GM18858 (cell line): Measurements from ENCODE around the gene TCTN1.

Experiments
- ATAC-seq: cut with Tn5 transposase; IDR thresholded peaks from one replicate; pipeline ENCODE4 v1.9.1; 2021; ENCODE audit not compliant: unreplicated experiment

TCTN1 gene

DNA sequence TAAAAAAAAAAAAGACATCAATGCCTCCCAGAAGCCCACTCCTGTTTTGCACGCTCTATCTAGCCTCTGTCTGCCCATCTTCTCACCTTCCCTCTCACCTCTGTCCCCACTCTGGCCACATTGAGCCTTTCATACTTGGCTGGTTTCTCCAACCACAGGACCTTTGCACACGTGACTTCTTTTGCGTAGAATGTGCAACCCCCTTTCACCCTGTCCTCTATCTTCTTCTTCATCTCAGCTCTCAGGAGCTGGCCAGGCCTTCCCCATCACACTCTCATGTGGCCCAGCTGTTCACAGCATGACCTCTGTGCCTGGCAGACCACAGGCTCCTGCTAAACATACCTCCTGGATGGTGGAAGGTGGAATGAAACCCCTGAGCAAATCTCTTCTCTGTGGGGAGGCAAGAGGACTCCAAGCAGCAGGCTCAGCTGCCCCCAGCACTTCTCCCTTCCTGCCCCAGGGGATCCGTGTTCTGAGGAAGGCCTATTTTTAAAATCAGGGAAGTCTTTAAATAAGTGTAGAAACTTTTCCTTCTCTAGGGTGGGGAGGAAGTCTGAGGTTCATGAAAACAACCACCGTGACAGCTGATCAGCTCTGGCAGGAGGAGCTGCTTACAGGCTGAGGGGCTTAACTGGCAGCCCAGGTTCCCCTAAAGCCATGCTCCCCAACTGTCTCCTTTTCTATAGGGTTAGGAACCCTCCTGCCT lies 63.4 kb downstream of the TCTN1 start:
- ATAC-seq: peak; percentile 51

DNA sequence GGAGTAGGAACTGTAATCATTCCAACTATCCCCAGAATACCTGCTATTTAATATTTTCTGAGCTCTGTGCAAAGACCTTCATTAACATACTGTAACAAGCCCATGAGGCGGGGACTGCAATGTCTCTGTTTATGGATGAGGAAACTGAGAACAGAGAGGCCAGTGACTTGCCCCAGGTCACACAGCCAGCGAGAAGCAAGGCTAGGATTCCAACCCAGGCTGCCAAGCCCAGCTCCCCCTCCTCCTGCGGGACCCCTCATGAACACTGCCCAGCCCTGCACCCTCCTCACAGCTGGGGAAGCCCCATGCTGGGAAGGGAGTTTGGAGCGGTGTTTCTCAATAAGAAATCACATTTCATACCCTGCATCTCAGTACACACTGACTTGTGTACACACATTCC lies 64.1 kb downstream of the TCTN1 start:
- ATAC-seq: no peak

- no peak for ATAC-seq
These were observed 65.3 kb downstream of the TCTN1 start for GRCh38 chr12:110679201-110679600.

- no peak for ATAC-seq
These were observed 66.1 kb downstream of the TCTN1 start for GRCh38 chr12:110680032-110680431.

DNA sequence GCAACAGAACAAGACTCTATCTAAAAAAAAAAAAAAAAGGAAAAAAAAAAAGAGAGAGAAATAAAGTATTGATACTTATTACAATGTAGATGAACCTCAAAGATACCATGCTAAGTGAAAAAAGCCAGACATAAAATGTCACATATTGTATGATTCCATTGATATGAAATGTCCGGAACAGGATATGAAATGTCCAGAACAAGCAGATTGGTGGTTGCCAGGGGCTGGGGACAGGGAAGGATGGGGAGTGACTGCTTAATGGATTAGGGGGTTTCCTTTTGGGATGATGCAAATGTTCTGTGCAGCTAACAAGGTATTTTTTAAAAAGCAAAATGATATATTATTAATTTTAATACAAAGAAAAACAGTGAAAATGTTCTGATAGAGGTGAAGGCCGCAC lies 70.0 kb downstream of the TCTN1 start:
- no peak for ATAC-seq

DNA sequence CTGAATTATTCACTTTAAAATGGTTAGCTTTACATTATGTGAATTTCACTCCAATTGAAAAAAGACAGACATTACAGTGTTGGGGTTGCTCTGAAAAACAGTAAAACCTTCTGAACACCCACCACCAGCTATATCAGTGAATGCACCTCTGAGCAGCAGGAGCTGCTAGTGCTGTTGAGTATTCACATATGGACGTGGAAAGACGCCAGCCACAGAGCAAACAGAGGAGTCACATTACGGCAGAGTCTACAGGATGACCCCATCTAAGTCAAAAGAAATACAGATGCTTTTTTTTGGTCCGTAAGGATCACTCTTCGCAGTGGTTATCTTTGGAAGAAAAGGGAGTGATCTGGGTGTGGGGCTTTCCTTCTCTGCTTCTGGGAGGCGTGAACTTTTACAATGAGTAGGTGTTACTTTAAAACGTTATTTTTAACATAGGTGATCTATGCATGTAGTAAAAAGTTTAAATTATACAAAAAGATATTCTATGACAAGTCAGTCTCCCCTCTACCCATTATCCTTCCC lies 70.4 kb downstream of the TCTN1 start:
- no peak for ATAC-seq

GRCh38 chr12:110686294-110686903 lies 72.5 kb downstream of the TCTN1 start:
- ATAC-seq: no peak

- ATAC-seq: no peak
These were observed 73.7 kb downstream of the TCTN1 start for GRCh38 chr12:110687396-110688169.

DNA sequence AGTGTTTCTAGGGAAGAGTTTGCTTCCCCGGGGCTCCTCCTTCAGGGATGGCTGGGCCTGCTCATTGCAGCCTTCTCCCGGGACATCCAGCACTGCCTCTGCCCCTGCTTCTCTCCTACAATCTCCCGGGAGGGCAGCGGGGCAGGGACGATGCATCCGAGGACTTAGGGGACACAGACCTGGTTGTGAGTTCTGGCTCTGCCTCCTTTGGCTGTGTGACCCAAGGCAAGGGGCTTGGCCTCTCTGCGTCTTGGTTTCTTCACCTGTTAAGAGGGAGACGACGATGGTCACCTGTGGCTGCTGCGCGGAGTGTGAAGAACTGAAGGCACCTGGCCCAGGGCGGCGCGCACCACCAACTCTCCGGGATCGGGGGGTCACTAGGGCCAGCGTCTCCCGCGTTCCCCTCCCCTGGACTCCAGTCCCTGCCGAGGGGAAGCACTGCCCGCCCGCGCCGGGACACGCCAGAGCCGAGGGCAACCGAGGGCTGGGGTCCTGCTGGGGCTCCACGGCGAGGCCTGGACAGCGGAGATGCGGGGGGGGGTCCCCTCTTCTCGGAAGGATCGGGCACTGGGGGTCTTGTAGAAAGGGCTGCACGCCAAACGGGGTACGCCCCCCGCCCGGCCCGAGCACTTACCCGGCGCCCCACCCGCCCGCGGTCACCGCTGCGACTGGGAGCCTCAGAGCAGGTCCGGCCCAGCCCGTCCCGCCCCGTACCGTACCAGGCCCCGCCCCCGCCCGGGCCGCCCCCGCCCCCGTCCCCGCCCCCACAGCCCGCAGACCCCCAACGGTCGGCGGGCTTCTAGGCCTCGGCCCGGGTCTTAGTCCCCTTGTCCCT lies 74.7 kb downstream of the TCTN1 start, which contains the start of gene HVCN1:
Gene HVCN1, minus strand, starts transcription at position 670 of the 835 bp plus-strand sequence. CDS start 5,870 bp downstream, outside the sequence.
- no peak for ATAC-seq

GRCh38 chr12:110689281-110690126 lies 75.6 kb downstream of the TCTN1 start:
- peak; percentile 33 for ATAC-seq

DNA sequence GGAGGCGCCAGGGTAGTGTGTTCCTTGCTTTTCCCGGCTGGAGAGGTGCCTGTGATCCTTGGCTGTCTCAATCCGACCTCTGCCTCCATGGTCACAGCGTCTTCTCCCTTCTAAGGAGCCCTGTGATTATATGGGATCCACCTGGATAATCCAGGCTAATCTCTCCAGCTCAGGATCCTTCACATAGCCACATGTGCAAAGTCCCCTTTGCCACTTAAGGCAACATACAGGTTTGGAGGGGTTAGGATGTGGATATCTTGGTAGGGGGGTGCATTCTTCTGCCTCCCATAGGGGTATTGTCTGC lies 76.2 kb downstream of the TCTN1 start:
- ATAC-seq: no peak

- ATAC-seq: no peak
These were observed 79.8 kb downstream of the TCTN1 start for GRCh38 chr12:110693731-110694130.

GRCh38 chr12:110694330-110694901 lies 80.5 kb downstream of the TCTN1 start:
- ATAC-seq: no peak

DNA sequence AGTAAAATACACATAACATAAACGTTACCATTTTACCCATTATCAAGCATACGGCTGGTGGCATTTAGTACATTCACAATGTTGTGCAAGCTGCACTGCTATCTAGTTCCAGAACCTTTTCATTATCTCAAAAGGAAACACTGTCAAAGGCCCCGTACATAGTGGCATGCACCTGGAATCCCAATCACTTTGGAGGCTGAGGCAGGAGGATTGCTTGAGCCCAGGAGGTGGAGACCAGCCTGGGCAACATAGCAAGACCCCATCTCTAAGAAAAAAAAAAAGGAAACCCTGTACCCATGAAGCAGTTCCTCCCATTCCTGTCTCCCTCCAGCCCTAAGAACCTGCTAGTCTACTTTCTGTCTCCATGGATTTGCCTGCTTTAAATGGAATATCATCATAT lies 82.4 kb downstream of the TCTN1 start:
- ATAC-seq: no peak

DNA sequence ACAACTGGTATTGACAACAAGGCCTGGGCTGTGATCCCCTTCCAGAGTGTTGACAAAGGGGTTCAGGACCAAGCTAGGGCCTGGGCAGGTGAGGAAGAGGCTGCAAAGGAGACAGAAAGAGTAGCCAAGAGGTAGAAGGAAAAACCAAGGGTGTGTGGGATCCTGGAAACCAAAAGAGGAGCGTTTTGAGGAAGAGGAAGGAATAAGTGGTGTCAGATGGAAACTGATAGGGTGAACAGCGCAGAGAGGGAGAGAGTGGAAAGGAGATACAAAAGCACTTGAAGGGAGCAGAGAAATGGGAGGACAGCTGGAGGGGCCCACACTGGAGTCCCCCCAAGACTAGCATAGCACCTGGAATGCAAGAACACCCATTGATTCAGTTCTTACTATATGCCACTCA lies 83.3 kb downstream of the TCTN1 start:
- no peak for ATAC-seq

DNA sequence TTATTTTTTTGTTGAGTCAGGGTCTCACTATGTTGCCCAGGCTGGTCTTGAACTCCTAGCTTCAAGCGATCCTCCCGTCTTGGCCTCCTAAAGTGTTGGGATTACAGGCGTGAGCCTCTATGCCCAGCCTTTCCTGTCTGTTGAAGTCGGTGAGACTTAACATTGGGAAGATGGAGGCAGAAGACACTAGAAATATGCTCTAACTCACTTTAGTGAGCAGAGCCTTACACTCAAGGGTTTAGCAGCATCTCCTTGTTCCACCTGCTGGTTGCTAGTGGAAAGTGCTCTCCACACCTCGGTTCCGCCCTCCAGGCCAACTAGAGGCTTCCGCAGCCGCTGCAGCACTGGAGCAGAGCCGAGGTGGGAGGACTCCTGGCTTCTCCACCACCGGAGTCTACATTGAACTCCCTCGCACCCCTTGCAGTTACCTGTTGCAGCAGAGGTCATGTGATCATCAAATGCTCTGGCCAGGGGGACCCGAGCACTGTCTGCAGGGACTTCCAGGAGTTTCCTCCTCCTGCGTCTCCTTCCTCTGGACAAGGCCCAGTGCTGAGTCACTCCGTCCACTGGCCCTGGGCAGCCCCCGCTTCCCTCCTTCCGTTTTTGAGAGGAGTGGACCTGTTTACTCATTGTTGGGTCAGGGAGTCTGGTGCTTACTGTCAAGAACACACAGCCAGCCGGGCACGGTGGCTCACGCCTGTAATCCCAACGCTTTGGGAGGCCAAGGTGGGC lies 84.4 kb downstream of the TCTN1 start:
- ATAC-seq: peak; percentile 55
